K562 (cell line): ENCODE results near the gene COL4A5. TPM values are rescaled to one million over a fixed set of nuclear protein-coding genes. Genes with fewer than 3 reads are reported as not detected.

Experiments
- ATAC-seq: fragments of 200-7000 bp; cut with Tn5 transposase; 3 replicates; pipeline ENCODE4 v1.9.1; 2020; ENCODE audit warnings: moderate library complexity
- BruUV-seq: library from RNA; stranded (reverse); fragments of 400-500 nt; replicated peaks from 2 replicates; lab custom pipeline; 2021; lab: Mats Ljungman, UMichigan
- CTCF ChIA-PET: fragments of 300-600 bp; formaldehyde crosslinking; extraction: SDS; loops from one replicate; lab custom pipeline; 2021; ENCODE audit warnings: low intra/inter-chr PET ratio; lab: Yijun Ruan, JAX
- POLR2A ChIA-PET: fragments of 300-600, 350-650 bp; sonication (Branson Sonifier 250); formaldehyde crosslinking; extraction: SDS; loops from one replicate; lab custom pipeline; 2021; ENCODE audit warnings: antibody characterized with exemption, inconsistent platforms; lab: Yijun Ruan, JAX
- DNase-seq, 4 experiments: peaks; one replicate each; pipeline versions ENCODE4 v3.0.0 to v3.0.0-alpha.2; 2011 to 2018; ENCODE audit warnings: low spot score in 3 of 4, mixed read lengths in 3 of 4; ENCODE audit errors: extremely low read depth in 1 of 4
- FAIRE-seq: peaks from 2 replicates; lab custom pipeline; 2011; peaks lifted over from hg19 to GRCh38; lab: Jason Lieb, UNC
- H2AFZ ChIP-seq: 2 replicates; pipeline ENCODE4 v1.6.0; 2011; ENCODE audit warnings: low read depth, low read length, control low read depth, inconsistent platforms
- H3K27ac ChIP-seq: fragments of 200-600 bp; 3 replicates; pipeline ENCODE4 v1.8.0; 2011; ENCODE audit warnings: low read depth, mild to moderate bottlenecking, control low read depth, inconsistent platforms, low read length, moderate library complexity, mixed read lengths; ENCODE audit errors: extremely low read depth
- H3K27me3 ChIP-seq, 2 experiments: fragments of 300-600 bp in 1 of 2; 2 replicates in 1 of 2; 3 replicates in 1 of 2; pipeline versions ENCODE4 v1.6.0 to v1.8.0; 2011; ENCODE audit warnings: inconsistent platforms in 2 of 2, low read length in 2 of 2, mild to moderate bottlenecking in 1 of 2, mixed read lengths in 1 of 2, moderate library complexity in 1 of 2; ENCODE audit not compliant: control insufficient read depth in 2 of 2, insufficient read depth in 2 of 2
- H3K36me3 ChIP-seq: fragments of 300-600 bp; 3 replicates; pipeline ENCODE4 v1.8.0; 2011; ENCODE audit warnings: mild to moderate bottlenecking, low read length, inconsistent platforms; ENCODE audit not compliant: control insufficient read depth, insufficient read depth
- H3K4me1 ChIP-seq, 2 experiments: fragments of 200-600 bp in 1 of 2; replicated peaks in 1 of 2; 2 replicates in 1 of 2; 3 replicates in 1 of 2; pipeline versions ENCODE4 v1.5.1 to v1.8.0; 2011; ENCODE audit warnings: inconsistent platforms in 2 of 2, low read length in 2 of 2, mild to moderate bottlenecking in 1 of 2, mixed read lengths in 1 of 2, moderate library complexity in 1 of 2; ENCODE audit not compliant: control insufficient read depth in 2 of 2, insufficient read depth in 2 of 2
- H3K4me2 ChIP-seq: 2 replicates; pipeline ENCODE4 v1.6.1; 2011; ENCODE audit warnings: low read length, control low read depth, inconsistent platforms, mixed read lengths; ENCODE audit not compliant: insufficient read depth
- H3K4me3 ChIP-seq: fragments of 200-600 bp; sonication (generic), shearing (Covaris generic); 2 replicates; pipeline ENCODE4 v1.5.1; 2016; ENCODE audit warnings: control low read depth, inconsistent platforms
- H3K79me2 ChIP-seq: fragments of 200-600 bp; 3 replicates; pipeline ENCODE4 v1.8.0; 2011; ENCODE audit warnings: low read length, inconsistent platforms; ENCODE audit not compliant: control insufficient read depth, insufficient read depth
- H3K9ac ChIP-seq, 2 experiments: 2 replicates each; pipeline versions ENCODE4 v1.6.0 to v1.6.1; 2011; ENCODE audit warnings: low read depth in 2 of 2, low read length in 2 of 2, control low read depth in 1 of 2, inconsistent platforms in 1 of 2, mild to moderate bottlenecking in 1 of 2, mixed read lengths in 1 of 2; ENCODE audit not compliant: insufficient read depth in 1 of 2
- H3K9me1 ChIP-seq: one replicate; pipeline ENCODE4 v1.6.0; 2011; ENCODE audit warnings: inconsistent platforms, mild to moderate bottlenecking, low read length, moderate library complexity; ENCODE audit not compliant: control insufficient read depth, insufficient read depth
- H3K9me3 ChIP-seq: replicated peaks from 2 replicates; pipeline ENCODE4 v1.5.1; 2011; ENCODE audit warnings: low read depth, low read length, inconsistent platforms; ENCODE audit not compliant: control insufficient read depth, insufficient read depth
- H4K20me1 ChIP-seq: replicated peaks from 2 replicates; pipeline ENCODE4 v1.6.1; 2011; ENCODE audit warnings: low read length, inconsistent platforms, mixed read lengths; ENCODE audit not compliant: control insufficient read depth, insufficient read depth
- NFE2L1 ChIP-seq: fragments of 450-650 bp; IDR thresholded peaks from 2 replicates; pipeline ENCODE4 v1.6.1; 2016; ENCODE audit warnings: missing genetic modification characterization, low read depth, mild to moderate bottlenecking, missing compliant biosample characterization, moderate library complexity, borderline replicate concordance
- NFIC ChIP-seq: fragments of 450-650 bp; IDR thresholded peaks from 2 replicates; pipeline ENCODE4 v1.6.1; 2017; ENCODE audit warnings: mild to moderate bottlenecking, inconsistent platforms
- WGBS: fragments of 100-300 bp; shearing (Covaris generic); methylation state at CpG from one replicate; pipeline ENCODE4 v1.1.6; 2016; ENCODE audit warnings: low coverage, mixed read lengths; ENCODE audit not compliant: insufficient coverage; ENCODE audit errors: missing lambda C conversion rate; 5-methylcytosine and 5-hydroxymethylcytosine counted together
- in situ Hi-C: fragments of 300-500 bp; cut with MboI; formaldehyde crosslinking; loops from 4 replicates; pipeline ENCODE4 v1.15.0; 2018; ENCODE audit warnings: inconsistent platforms, mixed read lengths
- intact Hi-C: fragments of 100-400 bp; cut with micrococcal nuclease; formaldehyde crosslinking; loops from 2 replicates; pipeline ENCODE4 v1.14.2; 2022
- polyA plus RNA-seq, 8 experiments: library from polyadenylated mRNA; depleted of rRNA in 4 of 8; stranded (reverse) in 5 of 8; unstranded in 3 of 8; fragments of >200 nt; fragmentation: Nextera tagmentation in 2 of 8; fragmentation: Illumina TruSeq in 1 of 8; extraction: Ambion mirVana in 2 of 8; extraction: Trizol in 1 of 8; gene quantifications; 2 replicates each; pipeline versions ENCODE4 v1.2.1 to v1.2.3, GENCODE V29; 2011 to 2014; ENCODE audit warnings: inconsistent platforms in 1 of 8, missing spikeins in 1 of 8
- total RNA-seq, 7 experiments: library from RNA; depleted of rRNA in 6 of 7; stranded (reverse); fragments of >200 nt in 6 of 7; fragmentation: Illumina TruSeq in 2 of 7; extraction: Trizol in 2 of 7; gene quantifications; 2 replicates each; pipeline versions ENCODE4 v1.2.1 to v1.2.3, GENCODE V29; 2011 to 2021; ENCODE audit warnings: low replicate concordance in 1 of 7
- TF ChIP-seq, protein P1 (sequence below), 3 experiments: fragments of 200-800 bp in 1 of 3; sonication (Bioruptor generic) in 1 of 3; sonication (generic) in 1 of 3; formaldehyde crosslinking in 1 of 3; IDR thresholded peaks; 2 replicates each; pipeline versions ENCODE4 v1.6.1 to v1.8.0; 2016 to 2022; ENCODE audit warnings: mild to moderate bottlenecking in 2 of 3, missing compliant biosample characterization in 2 of 3, missing genetic modification characterization in 2 of 3, missing genetic modification reagents in 1 of 3

COL4A5 gene
- total and polyA plus RNA-seq, 9 of the 15 experiments (the other 6 are each of a cell fraction or from before 2014, with no cell fraction given) = 0.66 to 2.5 (median 1.8) TPM

DNA sequence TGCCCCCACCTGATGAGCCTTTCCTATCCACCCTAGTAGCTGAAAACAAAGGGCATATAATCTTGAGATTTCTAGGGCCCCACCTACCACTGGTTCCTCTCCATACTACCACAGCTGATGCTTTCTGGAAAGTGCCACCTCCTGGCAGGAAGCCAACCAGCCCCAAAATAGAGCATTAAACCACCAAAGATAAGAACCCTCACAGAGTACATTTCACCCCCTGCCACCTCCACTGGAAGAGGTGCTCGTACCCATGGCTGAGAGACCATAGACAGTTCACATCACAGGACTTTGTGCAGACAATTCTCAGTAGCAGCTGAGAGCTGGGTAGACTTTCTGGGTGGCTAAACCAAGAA lies 202.6 kb downstream of the COL4A5 start:
- TF ChIP-seq, protein P1, sequence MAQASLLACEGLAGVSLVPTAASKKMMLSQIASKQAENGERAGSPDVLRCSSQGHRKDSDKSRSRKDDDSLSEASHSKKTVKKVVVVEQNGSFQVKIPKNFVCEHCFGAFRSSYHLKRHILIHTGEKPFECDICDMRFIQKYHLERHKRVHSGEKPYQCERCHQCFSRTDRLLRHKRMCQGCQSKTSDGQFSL (CRISPR knock-in tag; IDR thresholded peaks at IDR 0.05) = no peak
- TF ChIP-seq, protein P1 (tag; IDR thresholded peaks at IDR 0.05) = no peak
- TF ChIP-seq NFIC = peak; percentile 25; the same call in 1 of the 2 replicates
- no peak overlapping the region for H3K9ac ChIP-seq
- no peaks in the 10 kb centered on the region for H3K27me3 ChIP-seq
- ChIA-PET POLR2A (no interaction called here), CTCF (no interaction called here)
- H3K79me2 ChIP-seq = no peaks in the 10 kb centered on the region
- ATAC-seq (no peak), FAIRE-seq (no peak), DNase-seq (no peak)
- no peaks in the 10 kb centered on the region for H3K36me3 ChIP-seq
- BruUV-seq = no TSS peak
- intact Hi-C loops (no loop called here), in situ Hi-C loops (no loop called here)
- H4K20me1 ChIP-seq = no peaks in the 10 kb centered on the region
- H3K9me3 ChIP-seq = no peaks in the 10 kb centered on the region
- no peak overlapping the region for H3K27ac ChIP-seq
- no peaks in the 10 kb centered on the region for H3K9me1 ChIP-seq
- no peak overlapping the region for H3K4me2 ChIP-seq
- H3K4me1 ChIP-seq = no peaks in the 10 kb centered on the region
- no peak overlapping the region for H2AFZ ChIP-seq
- no peak overlapping the region for H3K4me3 ChIP-seq
- WGBS = 0% methylated on average over 1 of the region's 1 CpG

DNA sequence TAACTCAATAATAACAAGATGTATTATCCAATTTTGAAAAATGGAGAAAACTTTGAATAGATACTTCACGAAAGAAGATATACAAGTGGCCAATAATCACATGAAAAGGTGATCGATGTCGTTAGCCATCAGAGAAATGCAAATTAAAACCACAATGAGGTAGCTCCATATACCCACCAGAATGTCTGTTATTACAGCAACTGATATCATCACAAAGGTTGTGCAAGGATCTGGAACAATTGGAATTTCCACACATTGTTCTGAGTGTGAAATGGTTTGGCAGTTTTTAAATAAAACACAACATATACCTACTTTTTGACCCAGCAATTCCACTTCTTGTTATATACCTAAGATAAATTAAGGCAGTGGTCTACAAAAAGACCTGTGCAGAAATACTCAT lies 225.1 kb downstream of the COL4A5 start:
- no peaks in the 10 kb centered on the region for H3K9me3 ChIP-seq
- H3K79me2 ChIP-seq = no peaks in the 10 kb centered on the region
- FAIRE-seq (no peak), DNase-seq (no peak), ATAC-seq (no peak)
- in situ Hi-C loops = no loop called here
- no peak overlapping the region for H3K4me3 ChIP-seq
- ChIA-PET POLR2A (interaction anchor here (0.5 kb wide), 1 partner anchor 11 kb away, joined by 4 read pairs; no protein-coding TSS in a partner anchor), CTCF (no interaction called here)
- TF ChIP-seq NFE2L1 (tag) = no peak
- WGBS = 0% methylated on average over 3 of the region's 3 CpGs
- no peaks in the 10 kb centered on the region for H4K20me1 ChIP-seq
- H3K27me3 ChIP-seq = no peaks in the 10 kb centered on the region
- H3K4me2 ChIP-seq = no peak overlapping the region
- H2AFZ ChIP-seq = no peak overlapping the region
- no peak overlapping the region for H3K9ac ChIP-seq
- intact Hi-C loops = no loop called here
- H3K9me1 ChIP-seq = no peaks in the 10 kb centered on the region
- no peaks in the 10 kb centered on the region for H3K36me3 ChIP-seq
- H3K27ac ChIP-seq = no peak overlapping the region
- no peaks in the 10 kb centered on the region for H3K4me1 ChIP-seq
- BruUV-seq = no TSS peak
